ENCODE data around the gene OLIG2.

DNA sequence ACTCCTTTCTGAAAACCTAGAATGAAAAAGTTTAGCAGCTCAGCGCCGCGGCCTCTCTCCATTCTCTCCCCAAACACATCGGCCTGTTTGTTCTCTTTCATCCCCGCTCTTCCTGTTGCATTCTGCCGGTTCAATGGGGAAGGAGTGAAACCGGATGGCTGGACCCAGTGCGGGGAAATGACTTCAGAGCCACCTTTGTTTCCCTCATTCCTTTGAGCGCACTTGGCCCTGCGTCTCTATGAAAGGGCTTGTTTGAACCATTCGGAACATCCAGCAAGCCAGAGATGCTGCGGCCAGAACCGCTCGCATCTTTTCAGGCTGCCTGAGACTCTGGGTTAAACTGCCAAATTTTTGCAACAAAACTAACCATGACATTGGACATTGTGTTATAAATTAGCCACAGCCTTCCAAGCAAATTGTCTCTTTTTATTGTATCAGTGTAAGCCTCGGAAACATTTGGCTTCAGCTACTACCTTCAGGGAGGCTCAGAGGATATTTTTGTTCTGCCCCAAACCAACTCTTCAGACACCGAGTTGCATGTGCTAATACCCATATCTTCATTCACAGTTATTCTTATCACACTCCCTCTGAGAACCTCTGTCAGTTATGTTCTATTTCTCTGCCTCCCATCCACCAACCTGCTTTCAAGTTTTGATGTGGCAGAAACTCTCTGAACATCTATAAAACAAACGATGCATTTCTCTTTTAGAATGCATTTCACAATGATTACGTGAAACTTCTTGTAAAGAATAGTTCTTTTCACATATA, 39.1 kb downstream of the OLIG2 start:
- TF ChIP-seq, protein P1, sequence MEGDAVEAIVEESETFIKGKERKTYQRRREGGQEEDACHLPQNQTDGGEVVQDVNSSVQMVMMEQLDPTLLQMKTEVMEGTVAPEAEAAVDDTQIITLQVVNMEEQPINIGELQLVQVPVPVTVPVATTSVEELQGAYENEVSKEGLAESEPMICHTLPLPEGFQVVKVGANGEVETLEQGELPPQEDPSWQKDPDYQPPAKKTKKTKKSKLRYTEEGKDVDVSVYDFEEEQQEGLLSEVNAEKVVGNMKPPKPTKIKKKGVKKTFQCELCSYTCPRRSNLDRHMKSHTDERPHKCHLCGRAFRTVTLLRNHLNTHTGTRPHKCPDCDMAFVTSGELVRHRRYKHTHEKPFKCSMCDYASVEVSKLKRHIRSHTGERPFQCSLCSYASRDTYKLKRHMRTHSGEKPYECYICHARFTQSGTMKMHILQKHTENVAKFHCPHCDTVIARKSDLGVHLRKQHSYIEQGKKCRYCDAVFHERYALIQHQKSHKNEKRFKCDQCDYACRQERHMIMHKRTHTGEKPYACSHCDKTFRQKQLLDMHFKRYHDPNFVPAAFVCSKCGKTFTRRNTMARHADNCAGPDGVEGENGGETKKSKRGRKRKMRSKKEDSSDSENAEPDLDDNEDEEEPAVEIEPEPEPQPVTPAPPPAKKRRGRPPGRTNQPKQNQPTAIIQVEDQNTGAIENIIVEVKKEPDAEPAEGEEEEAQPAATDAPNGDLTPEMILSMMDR (conservative IDR thresholded peaks at IDR 0.05 in 1 of 2, IDR thresholded peaks at IDR 0.05 in 1 of 2; ENCODE audit: extremely low read depth in 1 of 2, insufficient read depth in 1 of 2, low read depth in 1 of 2, low read length in 2 of 2): no peak
- no peak for TF ChIP-seq EZH2 (IDR thresholded peaks at IDR 0.05; ENCODE audit: borderline replicate concordance, low read length)
